ENCODE results near the gene RBMS1. TPM values are rescaled to one million over a fixed set of nuclear protein-coding genes. Genes with fewer than 3 reads are reported as not detected.
"Not testable (repeated sequence)": the region's sequence is repeated elsewhere in the genome, so short reads cannot be mapped to it uniquely, and the experiment has no call there.

The RBMS1 gene
- total RNA-seq, 1 donor from 2014 or later = 119 TPM

- intact Hi-C loops (cut with DNase I) = no loop called here
- ATAC-seq (no peak), DNase-seq (ENCODE audit: low spot score) (no peak)
Measured at GRCh38 chr2:160506371-160507045, 12.9 kb upstream of the RBMS1 start.

GRCh38 chr2:160505256-160505655 is 11.6 kb upstream of the RBMS1 start:
- intact Hi-C loops (cut with DNase I) = no loop called here
- DNase-seq (ENCODE audit: low spot score) (no peak), ATAC-seq (no peak)

- intact Hi-C loops (cut with DNase I) = no loop called here
- no peak for DNase-seq (ENCODE audit: low spot score)
- ATAC-seq = no peak
Measured at GRCh38 chr2:160502478-160502877, 8.9 kb upstream of the RBMS1 start.

- no peak for DNase-seq (ENCODE audit: low spot score)
- intact Hi-C loops (cut with DNase I) = no loop called here
Measured at GRCh38 chr2:160501370-160501769, 7.8 kb upstream of the RBMS1 start.

GRCh38 chr2:160499865-160500264 is 6.3 kb upstream of the RBMS1 start:
- DNase-seq (ENCODE audit: low spot score) (no peak), ATAC-seq (no peak)
- intact Hi-C loops (cut with DNase I) = no loop called here

More at GRCh38 chr2:160501370-160501769, 7.8 kb upstream of the RBMS1 start:
- ATAC-seq = no peak

GRCh38 chr2:160498137-160498536 is 4.5 kb upstream of the RBMS1 start:
- ATAC-seq (no peak), DNase-seq (ENCODE audit: low spot score) (no peak)
- intact Hi-C loops (cut with DNase I) = no loop called here

GRCh38 chr2:160494201-160494644 is 616 bp upstream of the RBMS1 start:
- DNase-seq (ENCODE audit: low spot score) (no peak), ATAC-seq (peak; percentile 11)
- intact Hi-C loops (cut with DNase I) = no loop called here

- intact Hi-C loops (cut with DNase I) = no loop called here
- DNase-seq (ENCODE audit: low spot score) = peak; percentile 81
- peak; percentile 84 for ATAC-seq
Measured at GRCh38 chr2:160492401-160493226, 993 bp downstream of the RBMS1 start.

- ATAC-seq (peak; percentile 75), DNase-seq (ENCODE audit: low spot score) (no peak)
- intact Hi-C loops (cut with DNase I) = no loop called here
Measured at GRCh38 chr2:160491911-160492371, 1.7 kb downstream of the RBMS1 start.

GRCh38 chr2:160490733-160491685 is 2.6 kb downstream of the RBMS1 start:
- no peak for ATAC-seq
- no peak for DNase-seq (ENCODE audit: low spot score)
- intact Hi-C loops (cut with DNase I) = no loop called here

GRCh38 chr2:160489111-160489510 is 4.5 kb downstream of the RBMS1 start:
- no peak for DNase-seq (ENCODE audit: low spot score)
- intact Hi-C loops (cut with DNase I) = no loop called here
- ATAC-seq = no peak

- intact Hi-C loops (cut with DNase I); ATAC-seq; DNase-seq (ENCODE audit: low spot score): not testable (repeated sequence)
Measured at GRCh38 chr2:160488289-160488688, 5.3 kb downstream of the RBMS1 start.

- DNase-seq (ENCODE audit: low spot score) (no peak), ATAC-seq (peak; percentile 52)
- intact Hi-C loops (cut with DNase I) = no loop called here
Measured at GRCh38 chr2:160486341-160486740, 7.3 kb downstream of the RBMS1 start.

GRCh38 chr2:160484859-160485520 is 8.6 kb downstream of the RBMS1 start:
- intact Hi-C loops (cut with DNase I) = no loop called here
- ATAC-seq (no peak), DNase-seq (ENCODE audit: low spot score) (no peak)

- DNase-seq (ENCODE audit: low spot score) = no peak
- intact Hi-C loops (cut with DNase I) = no loop called here
- peak; percentile 60 for ATAC-seq
Measured at GRCh38 chr2:160482673-160483072, 10.9 kb downstream of the RBMS1 start.

GRCh38 chr2:160479269-160479668 is 14.3 kb downstream of the RBMS1 start:
- intact Hi-C loops (cut with DNase I) = no loop called here
- no peak for ATAC-seq
- no peak for DNase-seq (ENCODE audit: low spot score)

GRCh38 chr2:160478660-160479059 is 14.9 kb downstream of the RBMS1 start:
- no peak for DNase-seq (ENCODE audit: low spot score)
- no peak for ATAC-seq
- intact Hi-C loops (cut with DNase I) = no loop called here

- no peak for DNase-seq (ENCODE audit: low spot score)
- no peak for ATAC-seq
- intact Hi-C loops (cut with DNase I) = no loop called here
Measured at GRCh38 chr2:160477032-160477431, 16.6 kb downstream of the RBMS1 start.

Measured in sciatic nerve (tissue), 2 donors.